ENCODE results near the gene DZIP3. TPM values are rescaled to one million over a fixed set of nuclear protein-coding genes. Genes with fewer than 3 reads are reported as not detected.
"Not testable (repeated sequence)": the region's sequence is repeated elsewhere in the genome, so short reads cannot be mapped to it uniquely, and the experiment has no call there.

The DZIP3 gene
- total and polyA plus RNA-seq, 10 donors: 4.8 to 24.4 (median 15.2) TPM

GRCh38 chr3:108642526-108642925 is 53.0 kb downstream of the DZIP3 start:
- TF ChIP-seq POLR2A (IDR thresholded peaks at IDR 0.05): no peak
- TF ChIP-seq CTCF (IDR thresholded peaks at IDR 0.05 in 8 of 11, conservative IDR thresholded peaks at IDR 0.05 in 3 of 11): no peak
- TF ChIP-seq POLR2AphosphoS5 (IDR thresholded peaks at IDR 0.05): no peak
- Histone ChIP-seq H3K9me3 (no peaks in the 10 kb centered on the region), H3K27me3 (replicated peaks in 1 of 7) (no peaks in the 10 kb centered on the region), H3K4me1 (no peaks in the 10 kb centered on the region), H3K27ac (no peak overlapping the region), H3K4me3 (no peak overlapping the region), H3K36me3 (peaks cover 0 to 47% (median 9%) of the 10 kb centered on the region in 6 donors)
- WGBS, 5 donors: 92 to 97% (median 96%) methylated on average over 3 of the region's 3 CpGs
- intact Hi-C loops (cut with DNase I; ENCODE audit: low total_unique reads): no loop called here
- no peak for DNase-seq

GRCh38 chr3:108645364-108645763 is 55.8 kb downstream of the DZIP3 start:
- no peak overlapping the region for H3K27ac ChIP-seq

GRCh38 chr3:108655664-108656063 is 66.1 kb downstream of the DZIP3 start:
- peak; percentile 47 for DNase-seq
- intact Hi-C loops (cut with DNase I; ENCODE audit: low total_unique reads); H3K27ac ChIP-seq; H3K27me3 ChIP-seq (replicated peaks in 1 of 7); H3K4me3 ChIP-seq; H3K4me1 ChIP-seq; H3K9me3 ChIP-seq: not testable (repeated sequence)
- peaks cover 0 to 48% (median 7%) of the 10 kb centered on the region in 6 donors for H3K36me3 ChIP-seq
- 96 to 99% (median 97%) methylated on average over 12 to 15 of the region's 15 CpGs for WGBS, 5 donors

More at GRCh38 chr3:108645364-108645763, 55.8 kb downstream of the DZIP3 start:
- H3K27me3 ChIP-seq (replicated peaks in 1 of 7): no peaks in the 10 kb centered on the region
- no peaks in the 10 kb centered on the region for H3K4me1 ChIP-seq
- TF ChIP-seq POLR2A (IDR thresholded peaks at IDR 0.05) (no peak), POLR2AphosphoS5 (IDR thresholded peaks at IDR 0.05) (no peak)
- no peaks in the 10 kb centered on the region for H3K9me3 ChIP-seq
- peaks cover 0 to 61% (median 19%) of the 10 kb centered on the region in 6 donors for H3K36me3 ChIP-seq
- 92 to 100% (median 95%) methylated on average over 1 of the region's 1 CpG for WGBS, 5 donors
- no peak for DNase-seq
- H3K4me3 ChIP-seq: no peak overlapping the region
- intact Hi-C loops (cut with DNase I; ENCODE audit: low total_unique reads): no loop called here

GRCh38 chr3:108661699-108662098 is 72.2 kb downstream of the DZIP3 start:
- intact Hi-C loops (cut with DNase I; ENCODE audit: low total_unique reads): loop anchor here (5.0 kb wide), 1 partner anchor 256 kb away; no protein-coding TSS in a partner anchor
- no peak for DNase-seq

More at GRCh38 chr3:108661699-108662098, 72.2 kb downstream of the DZIP3 start:
- no peak overlapping the region for H3K27ac ChIP-seq
- H3K4me3 ChIP-seq: peak overlapping the region in 1 of 8 donors; percentile 10
- WGBS, 5 donors: 44 to 74% (median 47%) methylated on average over 2 of the region's 2 CpGs
- no peaks in the 10 kb centered on the region for H3K27me3 ChIP-seq (replicated peaks in 1 of 7)
- H3K4me1 ChIP-seq: peaks cover 0 to 11% (median 8%) of the 10 kb centered on the region in 6 donors
- peaks cover 0 to 10% (median 0%) of the 10 kb centered on the region in 6 donors for H3K36me3 ChIP-seq
- H3K9me3 ChIP-seq: no peaks in the 10 kb centered on the region
- TF ChIP-seq POLR2AphosphoS5 (IDR thresholded peaks at IDR 0.05): no peak
- TF ChIP-seq POLR2A (IDR thresholded peaks at IDR 0.05): no peak
- no peak for TF ChIP-seq CTCF (IDR thresholded peaks at IDR 0.05 in 8 of 11, conservative IDR thresholded peaks at IDR 0.05 in 3 of 11)
